ENCODE measurements around the gene HIVEP3.
"Not testable (repeated sequence)": the region's sequence is repeated elsewhere in the genome, so short reads cannot be mapped to it uniquely, and the experiment has no call there.

The HIVEP3 gene

DNA sequence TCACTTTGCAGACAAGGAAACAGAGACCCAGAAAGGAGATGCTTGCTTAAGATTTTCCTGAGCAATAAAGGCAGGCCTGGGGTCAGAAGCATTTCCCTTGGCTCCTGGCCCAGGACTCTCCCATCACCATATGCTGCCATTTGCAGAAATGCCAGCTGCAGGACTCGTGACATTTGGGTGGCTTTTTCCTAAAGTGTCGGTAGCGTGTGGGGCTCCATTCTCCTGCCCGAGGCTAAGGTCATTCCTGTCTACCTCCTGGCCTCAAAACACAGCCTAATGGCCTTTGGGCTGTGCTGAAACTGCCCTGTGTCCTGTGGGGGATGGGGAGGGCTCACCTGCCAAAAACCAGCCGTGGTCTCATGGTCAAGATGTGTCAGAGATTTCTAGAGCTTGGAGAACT, 218.1 kb downstream of the HIVEP3 start:
- H3K27ac ChIP-seq (ENCODE audit: low read depth, low read length), result no peak overlapping the region
- H3K27me3 ChIP-seq (ENCODE audit: control insufficient read depth in 1 of 2, insufficient read depth in 2 of 2, low read length in 2 of 2), result no peaks in the 10 kb centered on the region

DNA sequence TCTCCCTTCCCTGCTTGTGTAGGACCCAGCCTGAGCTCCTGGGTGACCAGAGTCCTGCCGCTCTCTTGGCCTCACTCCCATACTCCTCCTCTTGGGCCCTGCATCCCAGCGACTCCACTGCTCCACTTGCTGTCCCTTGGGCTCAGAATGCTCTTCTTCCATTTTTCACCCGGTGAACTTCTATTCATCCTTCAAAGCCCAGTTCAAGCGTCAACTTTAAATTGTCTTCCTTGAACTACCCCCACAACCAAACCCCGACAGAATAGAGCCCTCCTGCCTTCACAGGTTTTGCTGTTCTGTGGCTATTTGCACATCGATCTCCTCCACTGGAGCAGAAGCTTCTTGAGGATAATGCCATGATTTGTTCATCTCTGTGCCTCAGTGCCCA, 218.9 kb downstream of the HIVEP3 start:
- H3K9ac ChIP-seq (ENCODE audit: low read depth in 1 of 2, low read length in 2 of 2), result no peak overlapping the region
- H3K4me1 ChIP-seq (ENCODE audit: control insufficient read depth in 1 of 2, insufficient read depth in 2 of 2, low read length in 2 of 2), result no peaks in the 10 kb centered on the region
- H3K9me3 ChIP-seq (ENCODE audit: control insufficient read depth in 1 of 2, low read length in 2 of 2), result no peaks in the 10 kb centered on the region
- H3K4me3 ChIP-seq (ENCODE audit: low read depth in 1 of 2, low read length in 2 of 2), result no peak overlapping the region
- no peaks in the 10 kb centered on the region for H3K36me3 ChIP-seq (ENCODE audit: control insufficient read depth in 1 of 2, insufficient read depth in 2 of 2, low read length in 2 of 2)
- no peaks in the 10 kb centered on the region for H3K27me3 ChIP-seq (ENCODE audit: control insufficient read depth in 1 of 2, insufficient read depth in 2 of 2, low read length in 2 of 2)
- no peak overlapping the region for H3K27ac ChIP-seq (ENCODE audit: low read depth, low read length)

More for the DNA sequence above, 218.1 kb downstream of the HIVEP3 start:
- Histone ChIP-seq H3K9me3 (ENCODE audit: control insufficient read depth in 1 of 2, low read length in 2 of 2) (no peaks in the 10 kb centered on the region), H3K36me3 (ENCODE audit: control insufficient read depth in 1 of 2, insufficient read depth in 2 of 2, low read length in 2 of 2) (no peaks in the 10 kb centered on the region), H3K4me3 (ENCODE audit: low read depth in 1 of 2, low read length in 2 of 2) (no peak overlapping the region), H3K9ac (ENCODE audit: low read depth in 1 of 2, low read length in 2 of 2) (no peak overlapping the region), H3K4me1 (ENCODE audit: control insufficient read depth in 1 of 2, insufficient read depth in 2 of 2, low read length in 2 of 2) (no peaks in the 10 kb centered on the region)

DNA sequence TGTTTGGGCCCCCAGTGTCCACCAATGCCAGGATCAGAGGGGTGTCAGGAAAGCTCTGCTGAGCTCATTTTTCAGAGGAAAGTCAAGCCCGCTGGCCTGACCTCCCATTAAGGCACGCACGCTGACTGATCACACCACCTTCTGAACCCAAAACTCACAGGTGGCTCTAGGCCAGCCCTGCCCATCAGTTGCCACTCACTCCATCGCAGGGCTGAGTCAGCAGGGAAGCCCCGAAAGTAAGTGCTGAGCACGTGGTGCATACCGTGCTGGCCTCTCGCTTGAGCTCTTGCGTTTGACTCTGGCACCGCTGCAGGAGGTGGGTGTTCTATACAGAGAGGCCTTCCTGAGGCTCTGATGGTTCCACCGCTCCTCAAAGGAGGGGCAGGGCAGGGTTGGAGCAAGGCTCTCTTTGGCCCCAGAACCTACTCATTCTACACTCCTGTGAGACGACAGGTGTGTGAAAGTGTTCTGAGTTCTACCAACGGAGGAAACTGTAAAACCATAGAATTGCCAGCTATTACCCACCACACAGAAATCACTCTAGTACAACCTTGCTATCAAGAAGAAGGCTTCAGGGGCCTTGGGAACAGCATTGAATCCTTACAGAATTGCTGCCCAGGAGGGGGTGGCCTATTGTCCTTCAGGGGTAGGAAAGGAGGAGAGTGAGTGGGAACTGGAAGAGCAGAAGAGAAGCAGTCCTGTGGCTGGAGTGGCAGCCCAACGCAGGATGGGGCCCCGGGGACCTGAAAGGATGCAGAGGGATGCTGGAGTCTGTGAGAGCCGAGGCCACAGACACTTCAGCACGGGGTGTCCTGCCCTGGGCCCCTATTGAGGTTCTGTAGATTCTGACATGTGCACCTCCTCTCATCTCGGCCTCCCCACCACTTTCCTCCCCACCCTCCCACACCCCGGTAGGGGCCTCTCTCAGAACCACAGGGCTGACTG, 219.5 kb downstream of the HIVEP3 start:
- H3K27me3 ChIP-seq (ENCODE audit: control insufficient read depth in 1 of 2, insufficient read depth in 2 of 2, low read length in 2 of 2), result no peaks in the 10 kb centered on the region
- H3K27ac ChIP-seq (ENCODE audit: low read depth, low read length), result no peak overlapping the region
- no peaks in the 10 kb centered on the region for H3K36me3 ChIP-seq (ENCODE audit: control insufficient read depth in 1 of 2, insufficient read depth in 2 of 2, low read length in 2 of 2)
- H3K9ac ChIP-seq (ENCODE audit: low read depth in 1 of 2, low read length in 2 of 2), result no peak overlapping the region
- H3K4me3 ChIP-seq (ENCODE audit: low read depth in 1 of 2, low read length in 2 of 2), result no peak overlapping the region
- no peaks in the 10 kb centered on the region for H3K9me3 ChIP-seq (ENCODE audit: control insufficient read depth in 1 of 2, low read length in 2 of 2)
- H3K4me1 ChIP-seq (ENCODE audit: control insufficient read depth in 1 of 2, insufficient read depth in 2 of 2, low read length in 2 of 2), result no peaks in the 10 kb centered on the region

DNA sequence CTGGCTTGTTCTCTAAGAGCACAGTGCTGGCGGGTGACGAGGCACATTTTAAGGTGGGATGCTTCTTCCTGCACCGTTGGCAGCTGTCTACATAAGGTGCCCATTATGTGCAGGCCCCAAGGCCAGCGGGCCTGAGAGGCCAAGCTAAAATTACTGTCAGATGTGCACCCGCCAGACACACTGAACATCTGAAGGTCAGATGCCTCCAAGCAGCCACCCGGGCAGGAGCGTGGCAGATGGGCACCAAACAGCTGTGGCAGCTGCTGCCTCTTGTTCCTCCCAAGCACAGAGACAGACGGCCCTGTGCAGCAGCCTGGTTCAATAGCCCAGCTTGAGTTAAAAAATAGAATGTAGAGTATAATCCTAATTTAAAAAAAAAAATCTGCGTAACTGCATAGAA, 222.3 kb downstream of the HIVEP3 start:
- H3K9ac ChIP-seq (ENCODE audit: low read depth in 1 of 2, low read length in 2 of 2), result no peak overlapping the region
- no peaks in the 10 kb centered on the region for H3K9me3 ChIP-seq (ENCODE audit: control insufficient read depth in 1 of 2, low read length in 2 of 2)
- H3K4me3 ChIP-seq (ENCODE audit: low read depth in 1 of 2, low read length in 2 of 2), result no peak overlapping the region
- no peaks in the 10 kb centered on the region for H3K27me3 ChIP-seq (ENCODE audit: control insufficient read depth in 1 of 2, insufficient read depth in 2 of 2, low read length in 2 of 2)
- no peaks in the 10 kb centered on the region for H3K4me1 ChIP-seq (ENCODE audit: control insufficient read depth in 1 of 2, insufficient read depth in 2 of 2, low read length in 2 of 2)
- H3K36me3 ChIP-seq (ENCODE audit: control insufficient read depth in 1 of 2, insufficient read depth in 2 of 2, low read length in 2 of 2), result no peaks in the 10 kb centered on the region
- no peak overlapping the region for H3K27ac ChIP-seq (ENCODE audit: low read depth, low read length)

DNA sequence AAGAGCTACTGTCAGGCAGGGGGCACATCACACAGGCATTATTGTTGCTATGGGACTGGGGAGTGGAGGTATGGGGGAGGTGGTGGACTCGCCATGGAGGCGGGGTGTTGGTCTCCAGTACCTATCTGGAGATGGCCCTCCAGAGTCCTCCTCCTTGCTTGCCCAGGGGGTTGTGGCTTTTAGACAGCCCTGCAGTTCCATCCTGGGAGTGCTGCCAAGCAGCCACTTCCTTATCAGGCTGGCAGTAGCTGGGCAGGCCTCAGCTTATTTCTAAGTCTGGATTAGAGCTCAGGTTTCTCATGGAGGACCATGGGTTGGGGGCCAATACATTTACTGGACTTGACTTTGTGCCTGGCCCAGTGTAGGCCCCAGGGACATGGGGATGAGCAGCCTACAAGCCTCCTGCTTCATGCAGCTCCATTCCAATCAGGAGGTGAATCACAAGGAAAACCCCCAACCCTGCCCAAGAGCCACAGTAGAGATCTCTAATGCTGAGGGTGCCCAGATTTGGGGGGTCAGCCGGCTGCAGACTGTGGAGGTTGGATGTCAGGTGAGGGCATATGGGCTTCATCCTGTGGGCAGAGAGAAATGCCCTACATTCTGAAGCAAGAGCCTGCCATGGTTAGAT, 223.5 kb downstream of the HIVEP3 start:
- H3K36me3 ChIP-seq (ENCODE audit: control insufficient read depth in 1 of 2, insufficient read depth in 2 of 2, low read length in 2 of 2), result no peaks in the 10 kb centered on the region
- H3K4me1 ChIP-seq (ENCODE audit: control insufficient read depth in 1 of 2, insufficient read depth in 2 of 2, low read length in 2 of 2), result no peaks in the 10 kb centered on the region
- no peaks in the 10 kb centered on the region for H3K9me3 ChIP-seq (ENCODE audit: control insufficient read depth in 1 of 2, low read length in 2 of 2)
- H3K9ac ChIP-seq (ENCODE audit: low read depth in 1 of 2, low read length in 2 of 2), result no peak overlapping the region
- no peak overlapping the region for H3K27ac ChIP-seq (ENCODE audit: low read depth, low read length)
- no peak overlapping the region for H3K4me3 ChIP-seq (ENCODE audit: low read depth in 1 of 2, low read length in 2 of 2)
- no peaks in the 10 kb centered on the region for H3K27me3 ChIP-seq (ENCODE audit: control insufficient read depth in 1 of 2, insufficient read depth in 2 of 2, low read length in 2 of 2)

DNA sequence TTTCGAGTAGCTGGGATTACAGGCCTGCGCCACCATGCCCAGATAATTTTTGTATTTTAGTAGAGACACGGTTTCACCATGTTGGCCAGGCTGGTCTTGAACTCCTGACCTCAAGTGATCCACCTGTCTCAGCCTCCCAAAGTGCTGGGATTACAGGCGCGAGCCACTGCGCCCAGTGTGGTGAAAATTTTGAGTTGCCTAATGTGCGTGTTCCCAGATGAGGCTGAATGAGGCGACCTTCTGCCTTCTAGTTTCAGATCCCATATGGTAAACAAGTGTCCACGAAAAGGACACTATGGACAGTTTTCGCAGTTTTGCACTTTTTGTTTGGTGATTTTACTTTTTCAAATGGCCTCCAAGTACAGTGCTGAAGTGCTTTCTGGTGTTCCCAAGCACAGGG, 226.8 kb downstream of the HIVEP3 start:
- H3K36me3 ChIP-seq (ENCODE audit: control insufficient read depth in 1 of 2, insufficient read depth in 2 of 2, low read length in 2 of 2); H3K9me3 ChIP-seq (ENCODE audit: control insufficient read depth in 1 of 2, low read length in 2 of 2); H3K9ac ChIP-seq (ENCODE audit: low read depth in 1 of 2, low read length in 2 of 2); H3K27ac ChIP-seq (ENCODE audit: low read depth, low read length); H3K4me3 ChIP-seq (ENCODE audit: low read depth in 1 of 2, low read length in 2 of 2); H3K27me3 ChIP-seq (ENCODE audit: control insufficient read depth in 1 of 2, insufficient read depth in 2 of 2, low read length in 2 of 2); H3K4me1 ChIP-seq (ENCODE audit: control insufficient read depth in 1 of 2, insufficient read depth in 2 of 2, low read length in 2 of 2): not testable (repeated sequence)

DNA sequence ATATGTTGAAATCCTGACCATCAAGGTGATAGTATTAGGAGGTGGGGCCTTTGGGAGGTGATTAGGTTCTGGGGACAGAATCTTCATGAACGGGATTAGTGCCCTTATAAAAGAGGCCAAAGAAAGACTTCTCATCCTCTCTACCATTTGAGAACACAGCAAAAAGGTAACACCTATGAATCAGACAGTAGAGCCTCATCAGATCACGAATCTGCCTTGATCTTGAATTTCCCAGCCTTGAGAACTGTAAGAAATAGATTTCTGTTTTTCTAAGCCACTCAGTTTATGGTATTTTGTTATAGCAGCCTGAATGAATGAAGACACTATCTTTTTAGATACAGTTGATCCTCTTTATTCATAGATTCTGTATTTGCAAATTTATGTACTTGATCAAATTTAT, 227.3 kb downstream of the HIVEP3 start:
- H3K9me3 ChIP-seq (ENCODE audit: control insufficient read depth in 1 of 2, low read length in 2 of 2), result no peaks in the 10 kb centered on the region

DNA sequence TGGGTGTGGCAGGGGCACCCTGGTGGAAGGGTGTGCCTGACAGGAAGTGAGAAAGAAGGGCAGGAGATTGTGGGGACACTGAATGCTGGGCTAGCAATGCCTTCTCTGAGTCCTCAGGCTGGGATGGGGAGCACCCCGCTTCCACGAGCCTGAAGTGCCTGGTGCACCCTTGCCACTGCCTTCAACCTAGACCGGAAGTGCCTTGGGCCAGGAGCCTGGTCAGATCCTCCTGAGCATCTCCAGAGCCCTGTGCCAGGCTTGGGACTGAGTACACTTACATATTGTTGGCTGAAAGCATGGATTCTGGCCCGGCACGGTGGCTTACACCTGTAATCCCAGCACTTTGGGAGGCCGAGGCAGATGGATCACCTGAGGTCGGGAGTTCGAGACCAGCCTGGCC, 228.4 kb downstream of the HIVEP3 start:
- no peaks in the 10 kb centered on the region for H3K4me1 ChIP-seq (ENCODE audit: control insufficient read depth in 1 of 2, insufficient read depth in 2 of 2, low read length in 2 of 2)
- no peak overlapping the region for H3K4me3 ChIP-seq (ENCODE audit: low read depth in 1 of 2, low read length in 2 of 2)
- no peak overlapping the region for H3K27ac ChIP-seq (ENCODE audit: low read depth, low read length)
- no peaks in the 10 kb centered on the region for H3K9me3 ChIP-seq (ENCODE audit: control insufficient read depth in 1 of 2, low read length in 2 of 2)
- no peaks in the 10 kb centered on the region for H3K27me3 ChIP-seq (ENCODE audit: control insufficient read depth in 1 of 2, insufficient read depth in 2 of 2, low read length in 2 of 2)
- no peaks in the 10 kb centered on the region for H3K36me3 ChIP-seq (ENCODE audit: control insufficient read depth in 1 of 2, insufficient read depth in 2 of 2, low read length in 2 of 2)
- no peak overlapping the region for H3K9ac ChIP-seq (ENCODE audit: low read depth in 1 of 2, low read length in 2 of 2)

More for the DNA sequence above, 227.3 kb downstream of the HIVEP3 start:
- no peaks in the 10 kb centered on the region for H3K27me3 ChIP-seq (ENCODE audit: control insufficient read depth in 1 of 2, insufficient read depth in 2 of 2, low read length in 2 of 2)
- H3K4me1 ChIP-seq (ENCODE audit: control insufficient read depth in 1 of 2, insufficient read depth in 2 of 2, low read length in 2 of 2), result no peaks in the 10 kb centered on the region
- no peak overlapping the region for H3K4me3 ChIP-seq (ENCODE audit: low read depth in 1 of 2, low read length in 2 of 2)
- no peak overlapping the region for H3K27ac ChIP-seq (ENCODE audit: low read depth, low read length)
- no peaks in the 10 kb centered on the region for H3K36me3 ChIP-seq (ENCODE audit: control insufficient read depth in 1 of 2, insufficient read depth in 2 of 2, low read length in 2 of 2)
- H3K9ac ChIP-seq (ENCODE audit: low read depth in 1 of 2, low read length in 2 of 2), result no peak overlapping the region

DNA sequence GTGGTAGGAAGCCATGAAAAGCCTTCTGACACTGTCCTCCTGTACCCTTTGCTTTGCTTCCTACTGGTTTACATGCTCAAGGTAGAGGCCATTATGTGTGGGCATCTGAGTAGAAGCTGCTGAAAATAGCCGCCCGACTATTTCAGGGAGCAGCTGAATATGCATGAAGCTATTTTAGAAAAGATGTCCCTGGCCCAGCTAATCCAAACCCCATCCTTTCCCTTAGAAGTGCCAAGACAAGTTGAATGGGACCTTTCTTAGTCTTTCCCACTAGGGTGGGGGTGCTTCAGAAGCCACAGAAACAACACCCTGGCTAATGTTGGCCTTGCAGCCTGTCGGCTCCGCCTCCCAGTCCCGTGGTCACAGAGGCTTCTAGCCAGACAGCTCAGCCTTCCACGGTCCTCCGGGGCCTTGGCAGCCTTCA, 229.2 kb downstream of the HIVEP3 start:
- H3K27ac ChIP-seq (ENCODE audit: low read depth, low read length), result no peak overlapping the region
- H3K4me1 ChIP-seq (ENCODE audit: control insufficient read depth in 1 of 2, insufficient read depth in 2 of 2, low read length in 2 of 2), result no peaks in the 10 kb centered on the region
- no peaks in the 10 kb centered on the region for H3K27me3 ChIP-seq (ENCODE audit: control insufficient read depth in 1 of 2, insufficient read depth in 2 of 2, low read length in 2 of 2)
- no peak overlapping the region for H3K4me3 ChIP-seq (ENCODE audit: low read depth in 1 of 2, low read length in 2 of 2)
- H3K36me3 ChIP-seq (ENCODE audit: control insufficient read depth in 1 of 2, insufficient read depth in 2 of 2, low read length in 2 of 2), result no peaks in the 10 kb centered on the region
- H3K9ac ChIP-seq (ENCODE audit: low read depth in 1 of 2, low read length in 2 of 2), result no peak overlapping the region
- H3K9me3 ChIP-seq (ENCODE audit: control insufficient read depth in 1 of 2, low read length in 2 of 2), result no peaks in the 10 kb centered on the region

DNA sequence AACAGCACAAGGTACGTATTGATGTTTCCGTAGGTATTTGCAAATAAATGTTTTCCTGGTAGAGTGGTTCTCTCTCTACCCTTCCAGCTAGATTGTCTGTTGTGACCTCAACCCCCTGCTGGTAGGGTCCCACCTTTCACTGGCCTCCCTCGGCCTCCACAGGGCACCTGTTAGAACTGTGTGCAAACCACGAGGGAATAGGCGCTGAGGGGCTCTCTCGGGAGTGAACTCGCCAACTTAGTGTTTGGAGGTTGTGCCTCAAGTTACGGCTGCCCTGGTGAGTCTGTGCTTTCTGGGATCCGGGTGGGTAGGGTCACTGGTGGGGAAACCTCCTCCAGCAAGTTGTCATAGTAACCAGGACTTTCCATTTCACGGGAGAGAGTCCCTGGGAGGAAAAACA, 229.6 kb downstream of the HIVEP3 start:
- Histone ChIP-seq H3K36me3 (ENCODE audit: control insufficient read depth in 1 of 2, insufficient read depth in 2 of 2, low read length in 2 of 2) (no peaks in the 10 kb centered on the region), H3K4me1 (ENCODE audit: control insufficient read depth in 1 of 2, insufficient read depth in 2 of 2, low read length in 2 of 2) (peaks cover 3 to 4% of the 10 kb centered on the region in 2 donors), H3K4me3 (ENCODE audit: low read depth in 1 of 2, low read length in 2 of 2) (no peak overlapping the region), H3K27ac (ENCODE audit: low read depth, low read length) (no peak overlapping the region), H3K9me3 (ENCODE audit: control insufficient read depth in 1 of 2, low read length in 2 of 2) (no peaks in the 10 kb centered on the region), H3K27me3 (ENCODE audit: control insufficient read depth in 1 of 2, insufficient read depth in 2 of 2, low read length in 2 of 2) (no peaks in the 10 kb centered on the region), H3K9ac (ENCODE audit: low read depth in 1 of 2, low read length in 2 of 2) (no peak overlapping the region)

Data from duodenal mucosa (tissue), 2 donors.